NCI-H2107 treated with DMSO at 0.1 percent for 48 hours (cell line): ENCODE measurements around the gene GNAO1.

Experiments
- DNase-seq: peaks from one replicate; lab custom pipeline; 2025; ENCODE audit not compliant: unreplicated experiment; lab: John Stamatoyannopoulos, UW

Gene GNAO1

DNA sequence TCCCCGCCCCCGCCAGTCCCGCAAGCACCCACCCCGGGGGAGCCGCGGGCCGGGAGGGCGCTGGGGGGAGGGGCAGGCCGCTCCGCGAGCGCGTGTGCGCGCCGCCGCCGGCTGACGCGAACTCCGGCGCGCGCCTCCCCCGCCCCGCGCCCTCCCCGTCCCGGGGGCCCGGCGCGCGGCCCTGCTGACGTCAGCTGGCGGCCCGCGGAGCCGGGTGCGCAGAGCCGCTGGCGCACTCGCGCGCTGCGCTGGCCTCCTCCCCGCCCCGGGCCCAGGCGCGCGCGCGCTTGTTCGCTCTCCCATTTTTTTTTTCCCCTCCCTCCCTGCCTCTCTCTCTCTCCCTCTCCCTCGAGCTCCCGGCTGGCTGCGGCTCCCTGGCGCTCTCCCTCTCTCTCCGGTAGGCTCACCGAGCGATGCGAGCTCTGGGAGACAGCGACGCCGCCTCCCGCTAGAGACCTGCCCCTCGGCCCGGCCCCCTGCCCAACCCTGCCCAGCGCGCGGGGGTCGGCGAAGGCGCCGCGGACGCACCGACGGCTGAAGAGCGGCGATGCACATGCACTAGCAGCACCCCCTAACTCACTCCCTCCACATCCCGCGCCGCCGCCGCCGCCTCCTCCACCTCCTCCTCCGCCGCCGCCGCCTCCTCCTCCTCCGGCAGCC, at the start of gene GNAO1:
GNAO1 (plus strand) TSS at position 334 of the 660 bp plus-strand sequence. CDS start 747 bp downstream, outside the sequence.
- DNase-seq: peak; percentile 36

- DNase-seq: no peak
Measured at GRCh38 chr16:56143666-56144065, 47.6 kb upstream of the GNAO1 start.

GRCh38 chr16:56145369-56145768, 45.9 kb upstream of the GNAO1 start:
- no peak for DNase-seq

DNA sequence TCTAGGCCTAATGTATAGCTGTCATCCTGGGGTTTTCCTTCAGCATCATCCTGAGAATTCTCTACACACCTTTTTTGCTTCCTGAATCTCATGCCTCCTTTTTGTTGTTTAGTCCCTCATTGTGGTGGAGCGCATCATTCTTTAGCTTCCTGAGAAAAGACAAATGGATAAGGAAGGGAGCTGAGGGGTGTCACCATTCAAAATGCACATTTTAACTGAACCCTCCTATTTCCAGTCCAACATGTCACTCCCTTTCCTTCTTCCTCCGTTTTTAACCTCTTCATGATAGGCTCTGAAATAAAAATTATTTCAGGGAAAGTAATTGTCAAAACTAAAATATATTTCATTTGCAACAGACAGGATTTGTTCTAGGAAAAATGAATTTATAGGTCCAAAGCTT, 39.7 kb upstream of the GNAO1 start:
- DNase-seq: no peak

- no peak for DNase-seq
Measured at GRCh38 chr16:56161658-56162057, 29.6 kb upstream of the GNAO1 start.

DNA sequence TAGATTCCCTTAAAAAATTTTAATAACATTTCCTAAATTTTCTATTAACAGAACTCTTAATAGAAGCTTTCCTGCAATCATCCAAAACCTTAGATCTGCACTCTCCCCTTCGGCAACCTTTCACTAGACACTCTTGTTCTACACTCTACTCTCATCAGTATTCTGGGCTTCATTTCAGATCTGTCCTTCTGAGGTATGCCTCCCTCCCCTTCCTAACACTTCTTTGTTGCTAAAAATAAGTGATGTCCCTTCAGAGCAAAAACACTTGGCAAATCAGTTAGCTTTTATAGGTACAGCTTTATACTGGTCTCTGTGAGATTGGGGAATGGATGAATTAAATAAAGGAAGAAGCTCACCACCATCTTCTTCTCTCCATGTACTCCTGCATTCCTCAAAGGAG, 28.2 kb upstream of the GNAO1 start:
- DNase-seq: no peak

GRCh38 chr16:56163938-56164337, 27.4 kb upstream of the GNAO1 start:
- no peak for DNase-seq

DNA sequence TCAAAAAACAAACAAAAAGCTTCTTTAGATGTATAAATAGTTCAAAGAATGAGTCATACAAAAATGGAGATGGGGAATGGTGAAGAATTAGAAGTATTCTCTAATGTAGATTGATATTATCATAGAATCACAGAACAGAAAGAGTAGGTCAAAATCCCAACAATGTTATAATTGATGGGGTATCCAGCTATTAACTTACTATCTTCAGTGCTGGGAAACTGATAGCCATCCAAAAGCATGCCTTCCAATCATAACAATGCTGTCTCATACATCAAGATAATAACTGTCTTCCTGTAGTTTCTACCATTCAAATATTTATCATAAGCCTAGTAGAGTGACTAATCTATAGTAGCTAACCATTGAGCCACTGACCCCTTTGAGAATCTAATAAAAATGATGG, 26.7 kb upstream of the GNAO1 start:
- DNase-seq: no peak

GRCh38 chr16:56174411-56174810, 16.9 kb upstream of the GNAO1 start:
- no peak for DNase-seq

GRCh38 chr16:56181401-56181800, 9.9 kb upstream of the GNAO1 start:
- no peak for DNase-seq

- no peak for DNase-seq
Measured at GRCh38 chr16:56183266-56183665, 8.0 kb upstream of the GNAO1 start.

DNA sequence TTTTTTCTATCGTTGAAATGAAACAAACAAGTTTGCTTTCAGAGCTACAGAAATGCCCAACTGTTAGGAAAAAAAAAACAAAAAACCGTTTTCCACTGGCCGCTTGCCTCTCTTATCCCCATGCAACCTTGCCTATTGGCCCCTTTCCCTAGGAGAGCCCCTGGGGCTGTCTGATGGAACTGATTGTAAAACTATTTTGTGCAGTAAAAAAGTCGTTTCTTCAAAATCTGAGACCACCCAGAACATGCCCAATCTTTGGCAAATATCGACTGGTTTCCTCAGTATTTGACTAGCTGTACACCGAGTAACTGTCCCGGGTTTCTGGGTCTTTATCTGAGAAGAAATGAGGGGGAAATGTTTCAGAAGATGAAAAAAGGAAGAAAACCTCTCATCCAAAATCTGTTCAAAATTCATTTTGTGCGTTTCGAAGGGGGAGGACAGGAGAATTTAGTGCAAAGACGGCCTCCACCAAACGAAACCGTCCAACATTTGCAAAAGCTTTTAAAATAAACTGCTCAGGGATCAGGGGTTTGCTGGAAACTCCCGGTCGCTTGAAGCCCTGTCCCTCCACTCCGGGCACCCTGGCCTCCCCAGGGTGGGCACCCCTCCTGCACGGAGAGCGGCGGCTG, 1.1 kb upstream of the GNAO1 start:
- DNase-seq: no peak

- DNase-seq: no peak
Measured at GRCh38 chr16:56190677-56191155, 573 bp upstream of the GNAO1 start.

GRCh38 chr16:56191835-56192634, 746 bp downstream of the GNAO1 start:
- peak; percentile 7 for DNase-seq

GRCh38 chr16:56192635-56192945, 1.3 kb downstream of the GNAO1 start:
- DNase-seq: no peak

- peak; percentile 50 for DNase-seq
Measured at GRCh38 chr16:56192986-56193945, 2.0 kb downstream of the GNAO1 start.

DNA sequence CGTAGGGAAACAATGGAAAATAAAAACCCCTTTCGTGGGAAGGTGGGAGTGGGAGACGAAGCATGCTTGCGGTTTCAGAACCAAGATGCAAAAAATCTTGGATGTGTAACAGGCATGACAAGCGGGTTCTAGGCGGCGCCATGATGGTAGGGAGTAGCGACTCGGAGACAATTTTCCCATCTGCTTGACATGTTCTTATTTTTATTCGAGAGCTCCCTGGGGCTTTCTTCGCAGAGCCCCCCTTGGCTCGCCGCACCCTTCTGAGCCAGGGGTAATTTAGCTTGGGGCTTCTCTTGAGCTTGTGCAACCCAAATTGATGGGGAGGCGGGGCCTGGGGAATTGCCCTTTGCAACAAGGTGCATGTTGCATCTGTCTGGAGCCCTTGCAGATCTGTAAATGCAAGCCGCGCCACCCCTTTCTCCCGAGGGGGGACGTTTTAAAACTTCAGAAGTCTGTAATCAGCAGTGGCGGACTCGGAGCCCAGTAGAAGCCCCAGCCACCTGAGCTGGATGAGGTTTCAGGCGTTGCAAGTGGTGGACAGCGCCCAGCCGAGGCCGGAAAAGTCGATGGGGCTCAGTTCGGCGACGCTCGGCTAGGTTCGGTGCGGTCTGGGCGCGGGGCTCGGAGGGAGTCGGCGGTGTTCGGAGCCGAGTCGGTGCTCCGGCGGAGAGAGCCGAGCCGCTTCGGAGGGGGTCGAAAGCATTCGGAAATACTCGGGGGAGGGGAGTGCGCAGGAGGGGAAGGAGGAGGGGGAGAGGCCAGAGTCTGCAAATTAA, 2.9 kb downstream of the GNAO1 start:
- DNase-seq: peak; percentile 78

DNA sequence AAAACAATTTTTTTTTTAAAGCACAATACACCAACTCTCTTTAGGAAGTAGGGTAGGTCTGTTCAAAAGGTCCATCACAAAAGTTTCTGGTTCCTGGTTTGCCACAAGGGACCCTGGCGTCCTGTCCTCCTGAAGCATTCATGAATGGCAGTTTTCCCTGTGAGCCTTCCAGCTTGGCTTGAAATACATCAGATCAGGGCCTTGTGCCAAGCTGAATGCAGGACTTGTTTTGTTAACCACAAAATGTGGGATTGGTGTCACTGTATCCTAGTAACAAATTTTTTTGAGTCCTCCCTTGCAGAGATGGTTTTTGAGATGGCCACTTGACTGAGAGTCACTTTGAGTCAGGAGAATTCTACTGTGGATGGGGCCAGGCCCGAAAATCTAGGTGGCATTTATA, 3.9 kb downstream of the GNAO1 start:
- peak; percentile 92 for DNase-seq

GRCh38 chr16:56196381-56196780, 5.1 kb downstream of the GNAO1 start:
- DNase-seq: no peak
